Measurements from ENCODE around the gene MTG1.
A peak's percentile ranks its signal among the peaks of the same experiment; 100 is the strongest.

The MTG1 gene

GRCh38 chr10:133394064-133394663, at the start of gene MTG1:
Gene MTG1, plus strand, starts transcription at chr10:133394157. Its CDS starts 64 bp downstream, at chr10:133394221.
- peak within 1 kb of the TSS; percentile 82 to 91 (median 85) for H3K4me3 ChIP-seq (ENCODE audit: low read depth in 1 of 5, low read length in 5 of 5)
- no peaks in the 10 kb centered on the region for H3K9me3 ChIP-seq (ENCODE audit: control insufficient read depth in 5 of 5, low read length in 5 of 5)
- no peaks in the 10 kb centered on the region for H3K27me3 ChIP-seq (ENCODE audit: control insufficient read depth in 5 of 5, insufficient read depth in 4 of 5, low read length in 5 of 5)
- peak within 1 kb of the TSS; percentile 88 to 97 (median 91) for H3K9ac ChIP-seq (ENCODE audit: low read length in 5 of 5)
- peaks cover 0 to 37% (median 30%) of the 10 kb centered on the region in 5 donors for H3K36me3 ChIP-seq (ENCODE audit: control insufficient read depth in 5 of 5, insufficient read depth in 5 of 5, low read length in 5 of 5)
- peaks cover 0 to 32% (median 13%) of the 10 kb centered on the region in 5 donors for H3K4me1 ChIP-seq (ENCODE audit: control insufficient read depth in 5 of 5, insufficient read depth in 5 of 5, low read length in 5 of 5)
- peak within 1 kb of the TSS; percentile 78 for H3K27ac ChIP-seq (ENCODE audit: low read depth, low read length)

GRCh38 chr10:133344236-133344635, 49.7 kb upstream of the MTG1 start:
- H3K27me3 ChIP-seq (ENCODE audit: control insufficient read depth in 5 of 5, insufficient read depth in 4 of 5, low read length in 5 of 5) = peaks cover 5 to 60% (median 31%) of the 10 kb centered on the region in 5 donors
- no peak overlapping the region for H3K4me3 ChIP-seq (ENCODE audit: low read depth in 1 of 5, low read length in 5 of 5)
- H3K4me1 ChIP-seq (ENCODE audit: control insufficient read depth in 5 of 5, insufficient read depth in 5 of 5, low read length in 5 of 5) = peaks cover 0 to 6% (median 3%) of the 10 kb centered on the region in 5 donors
- no peak overlapping the region for H3K27ac ChIP-seq (ENCODE audit: low read depth, low read length)
- no peaks in the 10 kb centered on the region for H3K9me3 ChIP-seq (ENCODE audit: control insufficient read depth in 5 of 5, low read length in 5 of 5)
- no peak overlapping the region for H3K9ac ChIP-seq (ENCODE audit: low read length in 5 of 5)
- no peaks in the 10 kb centered on the region for H3K36me3 ChIP-seq (ENCODE audit: control insufficient read depth in 5 of 5, insufficient read depth in 5 of 5, low read length in 5 of 5)

- no peaks in the 10 kb centered on the region for H3K9me3 ChIP-seq (ENCODE audit: control insufficient read depth in 5 of 5, low read length in 5 of 5)
- peaks cover 0 to 14% (median 4%) of the 10 kb centered on the region in 5 donors for H3K4me1 ChIP-seq (ENCODE audit: control insufficient read depth in 5 of 5, insufficient read depth in 5 of 5, low read length in 5 of 5)
- peaks cover 11 to 62% (median 38%) of the 10 kb centered on the region in 5 donors for H3K27me3 ChIP-seq (ENCODE audit: control insufficient read depth in 5 of 5, insufficient read depth in 4 of 5, low read length in 5 of 5)
- no peak overlapping the region for H3K9ac ChIP-seq (ENCODE audit: low read length in 5 of 5)
- no peak overlapping the region for H3K27ac ChIP-seq (ENCODE audit: low read depth, low read length)
- H3K36me3 ChIP-seq (ENCODE audit: control insufficient read depth in 5 of 5, insufficient read depth in 5 of 5, low read length in 5 of 5) = no peaks in the 10 kb centered on the region
- H3K4me3 ChIP-seq (ENCODE audit: low read depth in 1 of 5, low read length in 5 of 5) = no peak overlapping the region
These were observed 47.5 kb upstream of the MTG1 start for GRCh38 chr10:133346413-133346812.

- Histone ChIP-seq H3K9ac (ENCODE audit: low read length in 5 of 5) (no peak overlapping the region), H3K27ac (ENCODE audit: low read depth, low read length) (no peak overlapping the region), H3K27me3 (ENCODE audit: control insufficient read depth in 5 of 5, insufficient read depth in 4 of 5, low read length in 5 of 5) (peaks cover 11 to 54% (median 40%) of the 10 kb centered on the region in 5 donors), H3K4me3 (ENCODE audit: low read depth in 1 of 5, low read length in 5 of 5) (no peak overlapping the region), H3K9me3 (ENCODE audit: control insufficient read depth in 5 of 5, low read length in 5 of 5) (no peaks in the 10 kb centered on the region), H3K4me1 (ENCODE audit: control insufficient read depth in 5 of 5, insufficient read depth in 5 of 5, low read length in 5 of 5) (peaks cover 0 to 14% (median 4%) of the 10 kb centered on the region in 5 donors), H3K36me3 (ENCODE audit: control insufficient read depth in 5 of 5, insufficient read depth in 5 of 5, low read length in 5 of 5) (no peaks in the 10 kb centered on the region)
These were observed 46.0 kb upstream of the MTG1 start for GRCh38 chr10:133347710-133348517.

- Histone ChIP-seq H3K4me3 (ENCODE audit: low read depth in 1 of 5, low read length in 5 of 5) (no peak overlapping the region), H3K4me1 (ENCODE audit: control insufficient read depth in 5 of 5, insufficient read depth in 5 of 5, low read length in 5 of 5) (peaks cover 0 to 14% (median 4%) of the 10 kb centered on the region in 5 donors), H3K9ac (ENCODE audit: low read length in 5 of 5) (no peak overlapping the region), H3K27me3 (ENCODE audit: control insufficient read depth in 5 of 5, insufficient read depth in 4 of 5, low read length in 5 of 5) (peaks cover 6 to 47% (median 33%) of the 10 kb centered on the region in 5 donors), H3K27ac (ENCODE audit: low read depth, low read length) (no peak overlapping the region), H3K9me3 (ENCODE audit: control insufficient read depth in 5 of 5, low read length in 5 of 5) (no peaks in the 10 kb centered on the region), H3K36me3 (ENCODE audit: control insufficient read depth in 5 of 5, insufficient read depth in 5 of 5, low read length in 5 of 5) (no peaks in the 10 kb centered on the region)
These were observed 44.8 kb upstream of the MTG1 start for GRCh38 chr10:133349160-133349568.

- H3K9me3 ChIP-seq (ENCODE audit: control insufficient read depth in 5 of 5, low read length in 5 of 5) = no peaks in the 10 kb centered on the region
- peaks cover 6 to 45% (median 31%) of the 10 kb centered on the region in 5 donors for H3K27me3 ChIP-seq (ENCODE audit: control insufficient read depth in 5 of 5, insufficient read depth in 4 of 5, low read length in 5 of 5)
- no peak overlapping the region for H3K9ac ChIP-seq (ENCODE audit: low read length in 5 of 5)
- H3K4me3 ChIP-seq (ENCODE audit: low read depth in 1 of 5, low read length in 5 of 5) = no peak overlapping the region
- no peak overlapping the region for H3K27ac ChIP-seq (ENCODE audit: low read depth, low read length)
- peaks cover 0 to 14% (median 4%) of the 10 kb centered on the region in 5 donors for H3K4me1 ChIP-seq (ENCODE audit: control insufficient read depth in 5 of 5, insufficient read depth in 5 of 5, low read length in 5 of 5)
- peaks cover 0 to 3% (median 0%) of the 10 kb centered on the region in 5 donors for H3K36me3 ChIP-seq (ENCODE audit: control insufficient read depth in 5 of 5, insufficient read depth in 5 of 5, low read length in 5 of 5)
These were observed 44.4 kb upstream of the MTG1 start for GRCh38 chr10:133349577-133350011.

GRCh38 chr10:133350283-133350949, 43.5 kb upstream of the MTG1 start:
- peak overlapping the region in 1 of 5 donors; percentile 11 for H3K9ac ChIP-seq (ENCODE audit: low read length in 5 of 5)
- no peak overlapping the region for H3K27ac ChIP-seq (ENCODE audit: low read depth, low read length)
- no peaks in the 10 kb centered on the region for H3K9me3 ChIP-seq (ENCODE audit: control insufficient read depth in 5 of 5, low read length in 5 of 5)
- H3K4me1 ChIP-seq (ENCODE audit: control insufficient read depth in 5 of 5, insufficient read depth in 5 of 5, low read length in 5 of 5) = peaks cover 0 to 14% (median 4%) of the 10 kb centered on the region in 5 donors
- H3K27me3 ChIP-seq (ENCODE audit: control insufficient read depth in 5 of 5, insufficient read depth in 4 of 5, low read length in 5 of 5) = peaks cover 6 to 41% (median 26%) of the 10 kb centered on the region in 5 donors
- H3K36me3 ChIP-seq (ENCODE audit: control insufficient read depth in 5 of 5, insufficient read depth in 5 of 5, low read length in 5 of 5) = peaks cover 0 to 9% (median 0%) of the 10 kb centered on the region in 5 donors
- H3K4me3 ChIP-seq (ENCODE audit: low read depth in 1 of 5, low read length in 5 of 5) = no peak overlapping the region

- Histone ChIP-seq H3K27me3 (ENCODE audit: control insufficient read depth in 5 of 5, insufficient read depth in 4 of 5, low read length in 5 of 5) (peaks cover 6 to 38% (median 26%) of the 10 kb centered on the region in 5 donors), H3K27ac (ENCODE audit: low read depth, low read length) (no peak overlapping the region), H3K4me1 (ENCODE audit: control insufficient read depth in 5 of 5, insufficient read depth in 5 of 5, low read length in 5 of 5) (peaks cover 0 to 18% (median 6%) of the 10 kb centered on the region in 5 donors), H3K4me3 (ENCODE audit: low read depth in 1 of 5, low read length in 5 of 5) (no peak overlapping the region), H3K36me3 (ENCODE audit: control insufficient read depth in 5 of 5, insufficient read depth in 5 of 5, low read length in 5 of 5) (peaks cover 0 to 9% (median 0%) of the 10 kb centered on the region in 5 donors), H3K9me3 (ENCODE audit: control insufficient read depth in 5 of 5, low read length in 5 of 5) (no peaks in the 10 kb centered on the region), H3K9ac (ENCODE audit: low read length in 5 of 5) (peak overlapping the region in 1 of 5 donors; percentile 11)
These were observed 43.0 kb upstream of the MTG1 start for GRCh38 chr10:133350950-133351329.

- no peaks in the 10 kb centered on the region for H3K9me3 ChIP-seq (ENCODE audit: control insufficient read depth in 5 of 5, low read length in 5 of 5)
- no peak overlapping the region for H3K9ac ChIP-seq (ENCODE audit: low read length in 5 of 5)
- H3K4me3 ChIP-seq (ENCODE audit: low read depth in 1 of 5, low read length in 5 of 5) = no peak overlapping the region
- peaks cover 0 to 9% (median 0%) of the 10 kb centered on the region in 5 donors for H3K36me3 ChIP-seq (ENCODE audit: control insufficient read depth in 5 of 5, insufficient read depth in 5 of 5, low read length in 5 of 5)
- H3K27me3 ChIP-seq (ENCODE audit: control insufficient read depth in 5 of 5, insufficient read depth in 4 of 5, low read length in 5 of 5) = peaks cover 6 to 32% (median 24%) of the 10 kb centered on the region in 5 donors
- peaks cover 0 to 26% (median 13%) of the 10 kb centered on the region in 5 donors for H3K4me1 ChIP-seq (ENCODE audit: control insufficient read depth in 5 of 5, insufficient read depth in 5 of 5, low read length in 5 of 5)
- H3K27ac ChIP-seq (ENCODE audit: low read depth, low read length) = no peak overlapping the region
These were observed 42.3 kb upstream of the MTG1 start for GRCh38 chr10:133351408-133352318.
